Dermis microvascular lymphatic vessel endothelial cell (primary cell): ENCODE measurements around the gene PPIG. TPM values are rescaled to one million over a fixed set of nuclear protein-coding genes. Genes with fewer than 3 reads are reported as not detected.
"Not testable (repeated sequence)": the region's sequence is repeated elsewhere in the genome, so short reads cannot be mapped to it uniquely, and the experiment has no call there.

Experiments used
- DNase-seq, 2 donors: peaks; one replicate each; pipeline versions ENCODE4 v3.0.0 to v3.0.0-alpha.2; 2010; ENCODE audit warnings: low read depth in 2 of 2
- total RNA-seq: library from RNA; depleted of rRNA; stranded (reverse); fragments of >200 nt; gene quantifications from 2 replicates; pipeline ENCODE4 v1.2.1, GENCODE V29; 2014

Gene PPIG
- total RNA-seq, result 14.6 and 16.3 TPM in 2 replicates

GRCh38 chr2:169584005-169584877 is at the start of gene PPIG:
Gene PPIG, plus strand, starts transcription at chr2:169584351. Its CDS starts 19,691 bp downstream, at chr2:169604042.
- peak; percentile 90 to 94 for DNase-seq

- DNase-seq, result not testable (repeated sequence)
Measured at GRCh38 chr2:169539460-169539859, 44.7 kb upstream of the PPIG start.

- no peak for DNase-seq
Measured at GRCh38 chr2:169540146-169540545, 44.0 kb upstream of the PPIG start.

GRCh38 chr2:169542433-169542832 is 41.7 kb upstream of the PPIG start:
- DNase-seq, result no peak

DNA sequence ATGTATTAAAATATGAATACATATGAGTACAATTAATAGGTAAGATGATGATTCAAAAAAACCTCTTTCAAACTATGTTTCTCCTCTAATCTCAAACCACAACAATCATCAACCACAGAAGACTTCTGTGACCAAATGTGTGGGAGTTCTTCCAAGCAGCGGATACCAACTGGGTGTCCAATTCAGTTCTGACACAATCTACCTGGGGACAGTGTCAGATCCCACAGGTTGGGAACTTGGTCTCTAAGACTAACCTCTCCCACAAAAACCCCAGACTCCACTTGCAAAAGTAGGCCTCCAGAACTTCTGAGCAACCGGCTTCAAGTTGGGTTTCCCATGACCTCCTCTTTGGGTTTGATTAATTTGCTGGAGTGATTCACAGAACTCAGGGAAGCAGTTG is 37.4 kb upstream of the PPIG start:
- no peak for DNase-seq

DNA sequence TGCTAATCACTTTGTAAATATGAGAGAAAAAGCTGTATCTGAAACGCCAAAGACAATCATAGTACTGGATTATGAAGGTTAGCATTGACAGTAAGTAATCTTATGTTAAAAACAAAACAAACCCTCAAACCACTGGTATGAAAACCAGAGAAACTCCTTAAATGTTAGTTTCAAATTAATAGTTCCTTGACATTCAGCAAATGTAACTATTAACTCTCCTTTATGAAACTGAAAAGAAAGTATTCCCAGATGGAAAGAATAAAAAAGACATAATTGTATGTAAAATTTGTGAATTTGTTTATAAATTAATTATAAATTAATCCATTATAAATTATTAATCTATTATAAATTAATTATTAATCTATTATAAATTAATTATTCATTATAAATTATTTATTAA is 22.8 kb upstream of the PPIG start:
- no peak for DNase-seq

- DNase-seq, result not testable (repeated sequence)
Measured at GRCh38 chr2:169562084-169562483, 22.1 kb upstream of the PPIG start.

- DNase-seq, result no peak
Measured at GRCh38 chr2:169562519-169562918, 21.6 kb upstream of the PPIG start.

- DNase-seq, result no peak
Measured at GRCh38 chr2:169565686-169566085, 18.5 kb upstream of the PPIG start.

DNA sequence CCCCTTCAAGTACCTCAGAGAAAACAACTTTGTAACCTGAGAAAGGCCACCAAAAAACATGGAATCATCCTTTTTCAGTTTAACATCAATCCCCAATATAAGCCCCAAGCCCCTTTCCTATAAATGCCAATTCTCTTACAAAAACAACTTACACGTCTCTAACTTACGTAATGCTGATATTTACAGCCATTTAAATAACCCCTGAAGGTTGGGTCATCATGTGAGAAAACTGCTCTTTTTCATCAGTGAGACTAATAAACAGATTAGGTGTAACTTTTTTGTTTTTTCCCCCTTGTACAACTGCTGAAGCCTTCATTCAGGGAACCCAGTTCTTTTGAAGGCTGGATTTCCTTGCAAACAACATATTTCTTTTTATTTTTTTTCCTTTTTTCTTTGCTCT is 14.2 kb upstream of the PPIG start:
- DNase-seq, result no peak

- DNase-seq, result not testable (repeated sequence)
Measured at GRCh38 chr2:169570752-169571151, 13.4 kb upstream of the PPIG start.

DNA sequence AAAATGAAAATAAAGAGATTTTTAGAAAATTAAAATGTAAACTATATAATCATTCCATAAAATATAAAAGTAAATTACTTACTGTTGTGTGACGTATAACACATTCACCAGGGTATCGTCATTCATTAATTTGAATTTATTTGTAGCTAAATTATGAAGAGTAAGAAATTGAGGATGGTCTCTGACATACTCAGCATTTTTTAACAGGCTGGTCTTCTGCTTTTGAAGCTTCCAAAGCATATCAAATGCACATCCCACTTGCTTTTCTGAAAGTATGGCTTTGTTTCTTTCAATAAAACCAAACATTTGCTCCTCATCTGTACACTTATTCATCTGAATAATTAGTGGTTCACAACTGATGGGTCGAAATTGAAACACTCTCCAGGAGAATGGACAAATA is 12.6 kb upstream of the PPIG start:
- DNase-seq, result no peak

DNA sequence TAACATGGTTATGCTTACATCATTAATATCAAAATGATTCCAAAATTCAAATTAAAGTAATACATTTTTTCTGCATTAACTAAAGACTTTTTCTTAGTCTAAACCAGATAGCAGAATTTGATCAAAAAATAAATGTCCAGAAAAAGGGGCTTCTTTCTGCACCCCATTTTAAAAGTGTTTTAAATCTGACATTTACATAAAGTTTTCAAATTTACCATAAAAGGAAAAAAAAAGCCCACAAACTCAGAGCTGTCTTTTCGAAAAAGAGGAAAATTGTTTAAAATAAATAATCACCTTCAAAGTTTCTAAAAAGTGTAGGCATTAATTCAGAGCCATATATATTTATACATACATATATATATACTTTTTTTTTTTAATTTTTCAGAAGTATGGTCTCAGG is 12.0 kb upstream of the PPIG start:
- DNase-seq, result no peak

GRCh38 chr2:169572821-169573159 is 11.4 kb upstream of the PPIG start:
- no peak for DNase-seq

- peak; percentile 76 to 87 for DNase-seq
Measured at GRCh38 chr2:169573160-169573973, 10.8 kb upstream of the PPIG start, which contains the start of gene FASTKD1. Gene FASTKD1, minus strand, starts transcription at chr2:169573865. Its CDS starts 1,836 bp downstream, at chr2:169572029.

GRCh38 chr2:169573974-169574299 is 10.2 kb upstream of the PPIG start:
- DNase-seq, result no peak

- not testable (repeated sequence) for DNase-seq
Measured at GRCh38 chr2:169574539-169574938, 9.6 kb upstream of the PPIG start.

DNA sequence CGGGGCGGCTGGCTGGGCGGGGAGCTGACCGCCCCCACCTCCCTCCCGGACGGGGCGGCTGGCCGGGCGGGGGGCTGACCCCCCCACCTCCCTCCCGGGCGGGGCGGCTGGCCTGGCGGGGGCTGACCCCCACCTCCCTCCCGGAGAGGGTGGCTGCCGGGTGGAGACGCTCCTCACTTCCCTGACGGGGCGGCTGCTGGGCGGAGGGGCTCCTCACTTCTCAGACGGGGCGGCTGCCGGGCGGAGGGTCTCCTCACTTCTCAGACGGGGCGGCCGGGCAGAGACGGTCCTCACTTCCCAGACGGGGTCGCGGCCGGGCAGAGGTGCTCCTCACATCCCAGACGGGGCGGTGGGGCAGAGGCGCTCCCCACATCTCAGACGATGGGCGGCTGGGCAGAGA is 8.9 kb upstream of the PPIG start:
- DNase-seq, result not testable (repeated sequence)

DNA sequence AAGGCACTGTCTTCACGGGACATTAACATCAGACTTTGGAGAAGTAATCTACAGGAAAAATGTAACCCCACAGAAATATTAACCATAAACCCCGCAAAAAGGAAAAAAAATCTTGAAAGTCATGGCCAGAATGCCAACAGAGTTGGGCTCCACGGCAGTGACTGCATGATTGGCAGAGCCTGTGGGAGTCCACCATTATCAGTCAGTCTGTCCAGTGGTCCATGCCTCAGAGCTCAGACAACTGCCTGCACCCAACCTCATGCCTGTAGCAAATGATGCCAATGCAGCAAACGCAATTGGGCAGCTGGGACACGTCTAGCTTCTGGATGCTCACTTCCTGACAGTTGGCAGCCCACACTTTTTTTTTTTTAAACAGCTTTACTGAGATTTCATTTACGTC is 5.1 kb upstream of the PPIG start:
- no peak for DNase-seq

DNA sequence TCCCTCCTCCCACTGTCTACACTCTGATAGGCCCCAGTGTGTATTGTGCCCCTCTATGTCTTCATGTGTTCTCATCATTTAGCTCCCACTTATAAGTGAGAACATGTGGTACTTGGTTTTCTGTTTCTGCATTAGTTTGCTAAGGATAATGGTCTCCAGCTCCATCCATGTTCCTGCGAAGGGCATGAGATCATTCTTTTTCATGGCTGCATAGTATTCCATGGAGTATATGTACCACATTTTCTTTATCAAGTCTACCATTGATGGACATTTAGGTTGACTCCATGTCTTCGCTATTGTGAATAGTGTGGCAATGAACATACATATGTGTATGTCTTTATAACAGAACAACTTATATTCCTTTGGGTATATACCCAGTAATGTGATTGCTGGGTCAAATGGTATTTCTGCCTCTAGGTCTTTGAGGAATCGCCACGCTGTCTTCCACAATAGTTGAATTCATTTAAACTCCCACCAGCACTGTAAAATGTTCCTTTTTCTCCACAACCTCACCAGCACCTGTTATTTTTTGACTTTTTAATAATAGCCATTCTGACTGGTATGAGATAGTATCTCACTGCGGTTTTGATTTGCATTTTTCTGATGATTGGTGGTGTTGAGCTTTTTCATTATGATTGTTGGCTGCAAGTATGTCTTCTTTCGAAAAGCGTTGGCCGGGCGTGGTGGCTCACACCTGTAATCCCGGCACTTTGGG is 1.4 kb upstream of the PPIG start:
- DNase-seq, result not testable (repeated sequence)

DNA sequence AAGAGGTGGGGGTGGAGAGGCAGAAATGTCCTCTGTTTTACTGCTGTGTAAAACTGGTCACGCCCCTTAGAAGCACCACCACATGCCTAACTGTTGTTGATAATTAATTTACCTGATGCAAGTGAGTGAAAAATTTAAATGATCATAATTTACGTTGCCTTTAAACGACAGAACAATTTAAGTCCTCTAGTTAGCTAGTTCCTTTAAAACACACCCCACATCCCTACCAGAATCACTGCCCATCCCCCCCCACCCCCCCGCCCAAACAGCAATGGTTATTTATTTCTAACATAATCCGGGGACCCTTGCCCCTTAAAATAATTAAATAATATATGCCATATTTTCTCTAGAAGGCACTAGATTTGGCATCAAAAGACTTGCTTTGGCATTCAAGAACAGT is 633 bp upstream of the PPIG start:
- no peak for DNase-seq

- DNase-seq, result peak in 1 of 2 donors; percentile 7
Measured at GRCh38 chr2:169585673-169586072, 1.5 kb downstream of the PPIG start.
